ENCODE results near the gene TTC23. TPM values are rescaled to one million over a fixed set of nuclear protein-coding genes. Genes with fewer than 3 reads are reported as not detected.

The TTC23 gene
- total and polyA plus RNA-seq, 7 experiments from 2014 or later, result 0.34 to 4.0 (median 0.92) TPM

DNA sequence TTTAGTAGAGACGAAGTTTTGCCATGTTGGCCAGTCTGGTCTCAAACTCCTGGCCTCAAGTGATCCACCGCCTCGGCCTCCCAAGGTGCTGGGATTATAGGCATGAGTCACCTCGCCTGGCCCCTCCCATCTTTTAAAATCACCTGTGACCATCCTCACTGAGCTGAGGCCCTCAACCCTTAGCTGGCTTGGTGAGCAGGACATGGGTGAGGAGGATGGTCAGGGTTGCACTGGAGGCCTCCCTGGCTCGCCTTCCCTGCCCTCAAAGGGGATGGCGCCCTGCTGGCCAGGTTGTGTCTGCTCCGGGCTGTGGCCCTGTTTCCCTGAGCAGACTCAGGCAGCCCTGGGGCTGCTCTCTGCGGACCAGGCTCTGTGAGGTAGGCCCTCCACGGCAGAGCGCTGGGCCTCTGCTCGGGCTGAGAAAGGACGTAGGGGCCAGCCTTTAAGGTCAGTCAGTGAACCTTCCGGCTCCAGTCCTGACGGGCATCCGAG lies 110.8 kb downstream of the TTC23 start:
- Mint-ChIP-seq H3K4me3 (no peak overlapping the region), H3K27ac (no peak overlapping the region), H3K27me3 (no peaks in the 10 kb centered on the region), H3K36me3 (no peaks in the 10 kb centered on the region), H3K4me1 (no peaks in the 10 kb centered on the region), H3K9me3 (peaks cover 0 to 2% (median 0%) of the 10 kb centered on the region in 11 donors)
- Histone ChIP-seq H3K36me3 (ENCODE audit: control insufficient read depth in 2 of 3, insufficient read depth in 3 of 3, low read length in 3 of 3) (no peaks in the 10 kb centered on the region), H3K27ac (ENCODE audit: low read depth, low read length) (no peak overlapping the region), H3K27me3 (ENCODE audit: control insufficient read depth in 2 of 2, insufficient read depth in 2 of 2, low read length in 2 of 2) (no peaks in the 10 kb centered on the region), H3K9me3 (ENCODE audit: control insufficient read depth in 2 of 3, low read length in 3 of 3) (no peaks in the 10 kb centered on the region), H3K4me1 (ENCODE audit: control insufficient read depth in 2 of 2, insufficient read depth in 2 of 2, low read length in 2 of 2) (no peaks in the 10 kb centered on the region), H3K4me3 (ENCODE audit: low read length) (no peak overlapping the region)
- ATAC-seq, result no peak
- no peak for DNase-seq
- intact Hi-C loops (cut with micrococcal nuclease), result no loop called here
- ChIA-PET POLR2A (no interaction called here), CTCF (no interaction called here)

DNA sequence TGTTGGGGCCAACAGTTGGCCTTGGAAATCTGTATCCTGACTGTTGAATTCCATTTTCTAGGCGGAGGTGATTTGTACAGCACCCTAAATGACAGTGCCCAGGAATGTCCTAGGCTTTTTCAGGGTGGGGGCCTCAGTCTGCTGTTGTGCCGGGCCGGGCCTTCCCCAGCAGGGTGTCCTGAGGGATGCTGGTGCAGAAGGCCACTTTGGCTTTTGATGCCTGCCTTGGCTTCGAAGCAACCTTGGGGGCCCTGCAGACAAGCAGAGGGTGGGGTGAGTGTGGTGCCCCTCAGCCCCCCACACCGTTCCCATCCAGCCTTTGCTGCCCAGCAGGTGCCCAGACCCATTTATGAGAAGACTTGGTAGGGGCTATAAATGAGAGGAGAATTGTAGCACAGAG lies 111.5 kb downstream of the TTC23 start:
- H3K27me3 ChIP-seq (ENCODE audit: control insufficient read depth in 2 of 2, insufficient read depth in 2 of 2, low read length in 2 of 2), result no peaks in the 10 kb centered on the region
- POLR2A ChIA-PET, result no interaction called here
- H3K27ac Mint-ChIP-seq, result no peak overlapping the region
- no peaks in the 10 kb centered on the region for H3K36me3 ChIP-seq (ENCODE audit: control insufficient read depth in 2 of 3, insufficient read depth in 3 of 3, low read length in 3 of 3)
- intact Hi-C loops (cut with micrococcal nuclease), result no loop called here
- peaks cover 0 to 2% (median 0%) of the 10 kb centered on the region in 11 donors for H3K9me3 Mint-ChIP-seq
- ATAC-seq (no peak), DNase-seq (no peak)
- no peaks in the 10 kb centered on the region for H3K4me1 ChIP-seq (ENCODE audit: control insufficient read depth in 2 of 2, insufficient read depth in 2 of 2, low read length in 2 of 2)
- H3K4me3 ChIP-seq (ENCODE audit: low read length), result no peak overlapping the region
- no peak overlapping the region for H3K27ac ChIP-seq (ENCODE audit: low read depth, low read length)
- CTCF ChIA-PET, result no interaction called here
- no peaks in the 10 kb centered on the region for H3K4me1 Mint-ChIP-seq
- no peaks in the 10 kb centered on the region for H3K9me3 ChIP-seq (ENCODE audit: control insufficient read depth in 2 of 3, low read length in 3 of 3)
- no peak overlapping the region for H3K4me3 Mint-ChIP-seq
- no peaks in the 10 kb centered on the region for H3K36me3 Mint-ChIP-seq
- no peaks in the 10 kb centered on the region for H3K27me3 Mint-ChIP-seq

DNA sequence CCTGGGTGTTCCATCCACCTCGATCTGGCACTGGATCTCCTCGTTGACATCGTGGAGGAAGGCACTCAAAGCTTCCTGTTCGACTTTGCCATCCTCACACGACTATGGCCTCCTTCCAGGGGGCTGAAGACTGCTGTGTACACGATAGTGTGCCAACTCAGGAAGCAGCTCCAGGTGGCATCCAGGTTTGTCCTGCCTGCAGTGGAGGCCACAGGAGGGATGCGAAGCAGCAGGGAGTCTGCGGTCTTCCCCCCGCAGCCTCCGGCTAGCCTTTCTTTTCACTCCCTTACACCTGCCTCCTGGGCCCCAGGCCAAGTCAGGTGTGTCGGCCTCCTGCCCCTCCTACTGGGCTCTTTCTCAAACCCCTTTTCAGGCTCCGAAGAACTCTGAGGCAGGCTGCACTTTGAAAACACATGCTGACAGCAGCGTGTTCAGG lies 112.3 kb downstream of the TTC23 start:
- CTCF ChIA-PET, result no interaction called here
- Mint-ChIP-seq H3K4me3 (no peak overlapping the region), H3K27me3 (no peaks in the 10 kb centered on the region), H3K27ac (no peak overlapping the region), H3K36me3 (no peaks in the 10 kb centered on the region), H3K9me3 (peaks cover 0 to 2% (median 0%) of the 10 kb centered on the region in 11 donors), H3K4me1 (no peaks in the 10 kb centered on the region)
- no peaks in the 10 kb centered on the region for H3K4me1 ChIP-seq (ENCODE audit: control insufficient read depth in 2 of 2, insufficient read depth in 2 of 2, low read length in 2 of 2)
- no peak overlapping the region for H3K27ac ChIP-seq (ENCODE audit: low read depth, low read length)
- intact Hi-C loops (cut with micrococcal nuclease), result no loop called here
- no peaks in the 10 kb centered on the region for H3K9me3 ChIP-seq (ENCODE audit: control insufficient read depth in 2 of 3, low read length in 3 of 3)
- no peak for ATAC-seq
- no peak overlapping the region for H3K4me3 ChIP-seq (ENCODE audit: low read length)
- no peak for DNase-seq
- no peaks in the 10 kb centered on the region for H3K27me3 ChIP-seq (ENCODE audit: control insufficient read depth in 2 of 2, insufficient read depth in 2 of 2, low read length in 2 of 2)
- no peaks in the 10 kb centered on the region for H3K36me3 ChIP-seq (ENCODE audit: control insufficient read depth in 2 of 3, insufficient read depth in 3 of 3, low read length in 3 of 3)
- POLR2A ChIA-PET, result no interaction called here

DNA sequence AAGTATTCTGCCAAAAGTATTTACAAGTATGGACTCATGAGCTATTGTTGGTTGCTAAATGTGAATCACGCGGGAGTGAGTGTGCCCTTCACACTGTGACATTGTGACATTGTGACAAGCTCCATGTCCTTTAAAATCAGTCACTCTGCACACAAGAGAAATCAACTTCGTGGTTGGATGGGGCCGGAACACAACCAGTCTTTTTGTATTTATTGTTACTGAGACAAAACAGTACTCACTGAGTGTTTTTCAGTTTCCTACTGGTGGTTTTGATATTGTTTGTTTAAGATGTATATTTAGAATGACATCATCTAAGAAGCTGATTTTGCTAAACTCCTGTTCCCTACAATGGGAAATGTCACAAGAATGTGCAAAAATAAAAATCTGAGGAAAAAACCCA lies 114.2 kb downstream of the TTC23 start:
- POLR2A ChIA-PET, result no interaction called here
- ATAC-seq, result no peak
- peaks cover 0 to 2% (median 0%) of the 10 kb centered on the region in 11 donors for H3K9me3 Mint-ChIP-seq

DNA sequence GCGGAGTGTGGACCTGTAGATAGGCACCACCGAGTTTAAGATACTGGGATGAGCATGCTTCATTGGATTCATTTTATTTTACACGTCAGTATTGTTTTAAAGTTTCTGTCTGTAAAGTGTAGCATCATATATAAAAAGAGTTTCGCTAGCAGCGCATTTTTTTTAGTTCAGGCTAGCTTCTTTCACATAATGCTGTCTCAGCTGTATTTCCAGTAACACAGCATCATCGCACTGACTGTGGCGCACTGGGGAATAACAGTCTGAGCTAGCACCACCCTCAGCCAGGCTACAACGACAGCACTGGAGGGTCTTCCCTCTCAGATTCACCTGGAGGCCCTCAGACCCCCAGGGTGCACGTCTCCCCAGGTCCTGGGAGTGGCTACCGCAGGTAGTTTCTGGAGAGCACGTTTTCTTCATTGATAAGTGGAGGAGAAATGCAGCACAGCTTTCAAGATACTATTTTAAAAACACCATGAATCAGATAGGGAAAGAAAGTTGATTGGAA lies 115.0 kb downstream of the TTC23 start:
- Mint-ChIP-seq H3K9me3 (no peaks in the 10 kb centered on the region), H3K4me1 (no peaks in the 10 kb centered on the region), H3K27me3 (no peaks in the 10 kb centered on the region), H3K36me3 (no peaks in the 10 kb centered on the region), H3K27ac (no peak overlapping the region), H3K4me3 (no peak overlapping the region)
- no peaks in the 10 kb centered on the region for H3K36me3 ChIP-seq (ENCODE audit: control insufficient read depth in 2 of 3, insufficient read depth in 3 of 3, low read length in 3 of 3)
- intact Hi-C loops (cut with micrococcal nuclease), result no loop called here
- no peaks in the 10 kb centered on the region for H3K4me1 ChIP-seq (ENCODE audit: control insufficient read depth in 2 of 2, insufficient read depth in 2 of 2, low read length in 2 of 2)
- H3K4me3 ChIP-seq (ENCODE audit: low read length), result no peak overlapping the region
- H3K27ac ChIP-seq (ENCODE audit: low read depth, low read length), result no peak overlapping the region
- H3K27me3 ChIP-seq (ENCODE audit: control insufficient read depth in 2 of 2, insufficient read depth in 2 of 2, low read length in 2 of 2), result no peaks in the 10 kb centered on the region
- no peaks in the 10 kb centered on the region for H3K9me3 ChIP-seq (ENCODE audit: control insufficient read depth in 2 of 3, low read length in 3 of 3)
- POLR2A ChIA-PET, result no interaction called here
- ATAC-seq, result no peak
- CTCF ChIA-PET, result no interaction called here
- DNase-seq, result no peak

More for the DNA sequence above, 114.2 kb downstream of the TTC23 start:
- H3K27me3 Mint-ChIP-seq, result no peaks in the 10 kb centered on the region
- CTCF ChIA-PET, result no interaction called here
- intact Hi-C loops (cut with micrococcal nuclease), result no loop called here
- no peaks in the 10 kb centered on the region for H3K36me3 Mint-ChIP-seq
- no peak overlapping the region for H3K4me3 ChIP-seq (ENCODE audit: low read length)
- H3K27me3 ChIP-seq (ENCODE audit: control insufficient read depth in 2 of 2, insufficient read depth in 2 of 2, low read length in 2 of 2), result no peaks in the 10 kb centered on the region
- H3K36me3 ChIP-seq (ENCODE audit: control insufficient read depth in 2 of 3, insufficient read depth in 3 of 3, low read length in 3 of 3), result no peaks in the 10 kb centered on the region
- DNase-seq, result no peak
- no peaks in the 10 kb centered on the region for H3K9me3 ChIP-seq (ENCODE audit: control insufficient read depth in 2 of 3, low read length in 3 of 3)
- H3K27ac Mint-ChIP-seq, result no peak overlapping the region
- no peak overlapping the region for H3K4me3 Mint-ChIP-seq
- H3K4me1 Mint-ChIP-seq, result no peaks in the 10 kb centered on the region
- no peaks in the 10 kb centered on the region for H3K4me1 ChIP-seq (ENCODE audit: control insufficient read depth in 2 of 2, insufficient read depth in 2 of 2, low read length in 2 of 2)
- no peak overlapping the region for H3K27ac ChIP-seq (ENCODE audit: low read depth, low read length)

DNA sequence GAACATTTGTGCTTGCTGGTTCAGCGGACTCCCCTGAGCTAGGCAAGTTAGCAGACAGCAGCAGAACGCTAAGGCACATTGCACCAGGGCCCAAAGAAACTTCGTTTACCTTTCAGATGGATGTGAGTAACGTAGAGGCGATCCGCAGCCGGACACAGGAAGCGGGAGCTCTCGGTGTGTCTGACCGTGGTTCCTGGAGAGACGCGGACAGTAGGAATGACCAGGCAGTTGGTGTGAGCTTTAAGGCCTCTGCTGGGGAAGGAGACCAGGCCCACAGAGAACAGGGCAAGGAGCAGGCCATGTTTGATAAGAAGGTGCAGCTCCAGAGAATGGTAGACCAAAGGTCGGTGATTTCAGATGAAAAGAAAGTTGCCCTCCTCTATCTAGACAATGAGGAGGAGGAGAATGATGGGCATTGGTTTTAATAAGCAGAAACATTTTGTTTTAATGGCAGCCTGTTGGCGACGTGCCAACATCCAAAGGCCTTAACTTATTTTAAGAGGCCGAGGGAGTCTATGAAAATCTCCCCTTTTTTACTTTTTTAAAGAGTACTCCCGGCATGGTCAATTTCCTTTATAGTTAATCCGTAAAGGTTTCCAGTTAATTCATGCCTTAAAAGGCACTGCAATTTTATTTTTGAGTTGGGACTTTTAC lies 116.6 kb downstream of the TTC23 start:
- no peaks in the 10 kb centered on the region for H3K4me1 Mint-ChIP-seq
- H3K4me3 Mint-ChIP-seq, result no peak overlapping the region
- CTCF ChIA-PET, result no interaction called here
- intact Hi-C loops (cut with micrococcal nuclease), result no loop called here
- H3K27ac Mint-ChIP-seq, result no peak overlapping the region
- no peaks in the 10 kb centered on the region for H3K27me3 Mint-ChIP-seq
- Histone ChIP-seq H3K9me3 (ENCODE audit: control insufficient read depth in 2 of 3, low read length in 3 of 3) (no peaks in the 10 kb centered on the region), H3K36me3 (ENCODE audit: control insufficient read depth in 2 of 3, insufficient read depth in 3 of 3, low read length in 3 of 3) (no peaks in the 10 kb centered on the region), H3K4me1 (ENCODE audit: control insufficient read depth in 2 of 2, insufficient read depth in 2 of 2, low read length in 2 of 2) (no peaks in the 10 kb centered on the region), H3K27me3 (ENCODE audit: control insufficient read depth in 2 of 2, insufficient read depth in 2 of 2, low read length in 2 of 2) (no peaks in the 10 kb centered on the region), H3K27ac (ENCODE audit: low read depth, low read length) (no peak overlapping the region), H3K4me3 (ENCODE audit: low read length) (no peak overlapping the region)
- POLR2A ChIA-PET, result no interaction called here
- no peaks in the 10 kb centered on the region for H3K36me3 Mint-ChIP-seq
- H3K9me3 Mint-ChIP-seq, result no peaks in the 10 kb centered on the region
- ATAC-seq (no peak), DNase-seq (no peak)

DNA sequence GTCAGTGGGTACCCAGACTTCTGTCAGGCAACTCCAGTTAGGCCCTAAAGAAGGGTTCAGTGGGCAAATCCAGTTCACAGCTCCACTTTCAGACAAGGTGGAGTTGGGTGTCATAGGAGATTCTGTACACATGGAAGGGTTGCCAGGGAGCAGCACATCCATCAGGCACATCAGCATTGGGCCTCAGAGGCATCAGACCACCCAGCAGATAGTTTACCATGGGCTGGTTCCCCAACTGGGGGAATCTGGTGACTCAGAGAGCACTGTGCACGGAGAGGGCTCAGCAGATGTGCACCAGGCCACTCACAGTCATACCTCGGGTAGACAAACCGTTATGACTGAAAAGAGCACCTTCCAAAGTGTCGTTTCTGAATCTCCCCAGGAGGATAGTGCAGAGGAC lies 117.3 kb downstream of the TTC23 start:
- Histone ChIP-seq H3K4me3 (ENCODE audit: low read length) (no peak overlapping the region), H3K9me3 (ENCODE audit: control insufficient read depth in 2 of 3, low read length in 3 of 3) (no peaks in the 10 kb centered on the region), H3K27me3 (ENCODE audit: control insufficient read depth in 2 of 2, insufficient read depth in 2 of 2, low read length in 2 of 2) (no peaks in the 10 kb centered on the region), H3K27ac (ENCODE audit: low read depth, low read length) (no peak overlapping the region), H3K36me3 (ENCODE audit: control insufficient read depth in 2 of 3, insufficient read depth in 3 of 3, low read length in 3 of 3) (no peaks in the 10 kb centered on the region), H3K4me1 (ENCODE audit: control insufficient read depth in 2 of 2, insufficient read depth in 2 of 2, low read length in 2 of 2) (no peaks in the 10 kb centered on the region)
- no peaks in the 10 kb centered on the region for H3K4me1 Mint-ChIP-seq
- no peaks in the 10 kb centered on the region for H3K36me3 Mint-ChIP-seq
- H3K9me3 Mint-ChIP-seq, result no peaks in the 10 kb centered on the region
- intact Hi-C loops (cut with micrococcal nuclease), result no loop called here
- POLR2A ChIA-PET, result no interaction called here
- ATAC-seq (no peak), DNase-seq (no peak)
- H3K27ac Mint-ChIP-seq, result no peak overlapping the region
- H3K4me3 Mint-ChIP-seq, result no peak overlapping the region
- no peaks in the 10 kb centered on the region for H3K27me3 Mint-ChIP-seq
- CTCF ChIA-PET, result no interaction called here

Data from naive thymus-derived CD4-positive, alpha-beta T cell (primary cell).